ENCODE data around the gene FES. TPM values are rescaled to one million over a fixed set of nuclear protein-coding genes. Genes with fewer than 3 reads are reported as not detected.
"Not testable (repeated sequence)": the region's sequence is repeated elsewhere in the genome, so short reads cannot be mapped to it uniquely, and the experiment has no call there.

FES gene
- total RNA-seq, 1 donor from 2014 or later, result 2.5 TPM

GRCh38 chr15:90905306-90906180 lies 21.2 kb downstream of the FES start:
- no peak overlapping the region for H3K4me3 Mint-ChIP-seq (ENCODE audit: unreplicated experiment)
- H3K27ac Mint-ChIP-seq (ENCODE audit: unreplicated experiment), result no peak overlapping the region
- no peak for DNase-seq (ENCODE audit: extremely low spot score, unreplicated experiment)

DNA sequence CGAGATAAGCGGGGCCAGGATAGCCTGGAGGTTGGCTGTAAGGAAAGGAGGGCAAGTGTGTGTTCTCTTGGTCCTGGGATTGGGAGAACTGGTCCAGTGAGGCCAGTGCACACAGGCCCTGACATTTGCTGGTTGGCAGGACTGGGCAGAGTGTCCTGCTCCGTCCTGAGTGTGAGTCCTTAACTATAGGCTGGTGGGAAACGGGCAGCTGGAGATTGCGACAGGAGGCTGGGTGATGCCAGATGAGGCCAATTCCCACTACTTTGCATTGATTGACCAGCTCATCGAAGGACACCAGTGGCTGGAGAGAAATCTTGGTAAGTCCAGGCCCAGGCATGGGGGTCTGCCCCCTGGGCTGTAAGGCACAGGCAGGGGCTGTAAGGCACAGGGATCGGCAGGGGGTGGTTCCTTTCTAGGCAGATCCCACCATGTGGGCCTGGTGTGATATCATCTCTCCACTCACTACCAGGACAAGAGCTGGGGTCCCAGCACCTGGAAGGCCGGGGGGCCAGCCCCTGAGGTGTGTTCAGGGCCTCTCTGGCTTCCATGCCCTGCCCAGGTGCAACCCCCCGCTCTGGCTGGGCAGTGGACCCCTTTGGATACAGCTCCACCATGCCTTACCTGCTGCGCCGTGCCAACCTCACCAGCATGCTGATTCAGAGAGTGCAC lies 22.0 kb downstream of the FES start:
- no peaks in the 10 kb centered on the region for H3K27me3 Mint-ChIP-seq (ENCODE audit: unreplicated experiment)
- peaks cover 13% of the 10 kb centered on the region for H3K36me3 Mint-ChIP-seq (ENCODE audit: unreplicated experiment)
- no peak for TF ChIP-seq CTCF (IDR thresholded peaks at IDR 0.05)
- no peak overlapping the region for H3K27ac Mint-ChIP-seq (ENCODE audit: unreplicated experiment)
- no peak for DNase-seq (ENCODE audit: extremely low spot score, unreplicated experiment)
- H3K9me3 Mint-ChIP-seq (ENCODE audit: unreplicated experiment), result no peaks in the 10 kb centered on the region
- no peak overlapping the region for H3K4me3 Mint-ChIP-seq (ENCODE audit: unreplicated experiment)
- H3K4me1 Mint-ChIP-seq (ENCODE audit: unreplicated experiment), result peaks cover 15% of the 10 kb centered on the region

More at GRCh38 chr15:90905306-90906180, 21.2 kb downstream of the FES start:
- Mint-ChIP-seq H3K27me3 (ENCODE audit: unreplicated experiment) (no peaks in the 10 kb centered on the region), H3K4me1 (ENCODE audit: unreplicated experiment) (peaks cover 18% of the 10 kb centered on the region), H3K36me3 (ENCODE audit: unreplicated experiment) (peaks cover 13% of the 10 kb centered on the region), H3K9me3 (ENCODE audit: unreplicated experiment) (no peaks in the 10 kb centered on the region)
- TF ChIP-seq CTCF (IDR thresholded peaks at IDR 0.05), result no peak

DNA sequence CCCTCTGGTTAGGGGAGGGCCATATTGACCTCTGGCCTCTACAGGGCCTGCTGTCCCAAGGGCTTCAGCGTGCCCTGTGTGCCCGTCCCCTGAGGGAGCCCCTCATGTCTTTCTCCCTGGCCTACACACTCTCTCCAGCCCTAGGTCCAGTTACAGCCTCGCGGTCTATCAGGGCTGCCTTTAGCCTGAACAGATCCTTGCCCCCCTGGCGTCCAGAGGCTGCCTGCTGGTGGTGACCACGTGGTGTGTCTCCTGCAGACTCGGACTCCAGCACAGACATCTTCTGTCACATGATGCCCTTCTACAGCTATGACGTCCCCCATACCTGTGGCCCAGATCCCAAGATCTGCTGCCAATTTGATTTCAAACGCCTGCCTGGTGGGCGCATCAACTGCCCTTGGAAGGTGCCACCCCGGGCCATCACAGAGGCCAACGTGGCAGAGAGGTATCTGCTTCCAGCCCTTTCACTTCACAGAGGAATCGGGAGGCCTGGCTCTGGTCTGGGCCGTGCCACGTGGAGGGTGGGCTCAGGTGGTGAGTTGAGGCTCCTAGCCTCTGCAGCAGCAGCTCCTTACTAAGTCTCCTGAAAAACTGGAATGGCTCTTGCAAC lies 22.9 kb downstream of the FES start:
- no peak for TF ChIP-seq CTCF (IDR thresholded peaks at IDR 0.05)
- Mint-ChIP-seq H3K27ac (ENCODE audit: unreplicated experiment) (no peak overlapping the region), H3K27me3 (ENCODE audit: unreplicated experiment) (no peaks in the 10 kb centered on the region), H3K4me1 (ENCODE audit: unreplicated experiment) (peaks cover 7% of the 10 kb centered on the region), H3K9me3 (ENCODE audit: unreplicated experiment) (no peaks in the 10 kb centered on the region), H3K36me3 (ENCODE audit: unreplicated experiment) (peaks cover 16% of the 10 kb centered on the region), H3K4me3 (ENCODE audit: unreplicated experiment) (no peak overlapping the region)
- no peak for DNase-seq (ENCODE audit: extremely low spot score, unreplicated experiment)

DNA sequence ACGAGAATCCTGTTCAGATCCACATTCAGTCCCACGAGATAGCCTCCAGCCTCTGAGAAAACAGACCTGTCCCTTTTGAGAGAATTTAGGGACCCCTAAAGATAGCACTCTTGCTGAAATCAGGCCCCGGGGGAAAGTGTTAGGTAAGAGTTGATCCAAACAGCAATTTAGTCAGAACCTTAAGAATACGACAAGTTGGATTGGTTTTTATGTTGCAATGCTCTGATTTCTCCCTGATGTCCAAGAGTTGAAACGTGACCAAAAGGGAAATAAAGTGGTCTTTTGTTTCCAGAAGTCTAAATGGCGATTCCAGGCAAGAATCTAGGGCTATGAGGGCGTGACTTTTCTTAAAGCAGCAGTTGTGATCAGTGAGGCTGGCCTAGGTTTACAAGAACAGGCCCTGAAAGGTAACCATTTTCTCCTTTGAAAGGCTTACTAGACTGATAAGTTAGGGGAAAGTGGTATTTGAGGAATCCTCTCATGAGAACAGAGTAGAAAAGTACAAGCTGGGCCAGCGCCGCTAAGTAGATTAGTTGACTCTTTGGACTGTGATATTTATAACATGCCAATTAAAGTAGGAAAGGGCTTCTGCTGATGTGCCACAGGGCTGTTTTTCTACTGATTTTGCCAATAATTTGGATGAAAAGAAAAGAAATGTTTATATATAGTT lies 23.7 kb downstream of the FES start:
- H3K4me1 Mint-ChIP-seq (ENCODE audit: unreplicated experiment), result peaks cover 7% of the 10 kb centered on the region
- H3K27ac Mint-ChIP-seq (ENCODE audit: unreplicated experiment), result no peak overlapping the region
- no peak overlapping the region for H3K4me3 Mint-ChIP-seq (ENCODE audit: unreplicated experiment)
- no peak for DNase-seq (ENCODE audit: extremely low spot score, unreplicated experiment)
- peaks cover 16% of the 10 kb centered on the region for H3K36me3 Mint-ChIP-seq (ENCODE audit: unreplicated experiment)
- no peaks in the 10 kb centered on the region for H3K9me3 Mint-ChIP-seq (ENCODE audit: unreplicated experiment)
- no peaks in the 10 kb centered on the region for H3K27me3 Mint-ChIP-seq (ENCODE audit: unreplicated experiment)
- no peak for TF ChIP-seq CTCF (IDR thresholded peaks at IDR 0.05)

GRCh38 chr15:90909449-90909848 lies 25.1 kb downstream of the FES start:
- not testable (repeated sequence) for DNase-seq (ENCODE audit: extremely low spot score, unreplicated experiment); H3K9me3 Mint-ChIP-seq (ENCODE audit: unreplicated experiment); H3K27me3 Mint-ChIP-seq (ENCODE audit: unreplicated experiment); H3K27ac Mint-ChIP-seq (ENCODE audit: unreplicated experiment); H3K4me1 Mint-ChIP-seq (ENCODE audit: unreplicated experiment); H3K4me3 Mint-ChIP-seq (ENCODE audit: unreplicated experiment)
- peaks cover 22% of the 10 kb centered on the region for H3K36me3 Mint-ChIP-seq (ENCODE audit: unreplicated experiment)

Data from osteocyte (in vitro differentiated cells).